WI38 (cell line): ENCODE results near the gene OR2H2.

ENCODE experiments used
- H3K4me3 ChIP-seq: 2 replicates; pipeline ENCODE4 v1.5.1; 2011; ENCODE audit warnings: low read depth, mild to moderate bottlenecking, control low read depth, low read length
- CTCF ChIP-seq: IDR thresholded peaks from 2 replicates; pipeline ENCODE4 v1.5.1; 2012; ENCODE audit warnings: low read depth, mild to moderate bottlenecking, control low read depth, low read length

Gene OR2H2

GRCh38 chr6:29603456-29603855 is 18.5 kb downstream of the OR2H2 start:
- H3K4me3 ChIP-seq, result no peak overlapping the region
- no peak for TF ChIP-seq CTCF

GRCh38 chr6:29603930-29604329 is 19.0 kb downstream of the OR2H2 start:
- no peak for TF ChIP-seq CTCF

GRCh38 chr6:29608131-29608530 is 23.2 kb downstream of the OR2H2 start:
- TF ChIP-seq CTCF, result no peak
- H3K4me3 ChIP-seq, result no peak overlapping the region

More at GRCh38 chr6:29603930-29604329, 19.0 kb downstream of the OR2H2 start:
- H3K4me3 ChIP-seq, result no peak overlapping the region

- no peak for TF ChIP-seq CTCF
- no peak overlapping the region for H3K4me3 ChIP-seq
Measured at GRCh38 chr6:29610540-29610939, 25.6 kb downstream of the OR2H2 start.

GRCh38 chr6:29611426-29611825 is 26.5 kb downstream of the OR2H2 start:
- TF ChIP-seq CTCF, result no peak
- no peak overlapping the region for H3K4me3 ChIP-seq

- no peak overlapping the region for H3K4me3 ChIP-seq
- TF ChIP-seq CTCF, result 0 out of 2 replicates have a peak, but pooled peaks have one; percentile 7
Measured at GRCh38 chr6:29617782-29618554, 33.0 kb downstream of the OR2H2 start.

- TF ChIP-seq CTCF, result no peak
- no peak overlapping the region for H3K4me3 ChIP-seq
Measured at GRCh38 chr6:29619578-29620160, 34.7 kb downstream of the OR2H2 start.
